HTERT RPE-1 (cell line): Measurements from ENCODE around the gene TET3.

Source experiments
- in situ Hi-C: fragments of 300-500 bp; cut with MboI; formaldehyde crosslinking; loops from 4 replicates; pipeline ENCODE4 v1.14.3; 2020; ENCODE audit warnings: low sequenced_read_pairs

The TET3 gene

GRCh38 chr2:73985308-73986084 lies 786 bp downstream of the TET3 start:
- in situ Hi-C loops, result no loop called here

DNA sequence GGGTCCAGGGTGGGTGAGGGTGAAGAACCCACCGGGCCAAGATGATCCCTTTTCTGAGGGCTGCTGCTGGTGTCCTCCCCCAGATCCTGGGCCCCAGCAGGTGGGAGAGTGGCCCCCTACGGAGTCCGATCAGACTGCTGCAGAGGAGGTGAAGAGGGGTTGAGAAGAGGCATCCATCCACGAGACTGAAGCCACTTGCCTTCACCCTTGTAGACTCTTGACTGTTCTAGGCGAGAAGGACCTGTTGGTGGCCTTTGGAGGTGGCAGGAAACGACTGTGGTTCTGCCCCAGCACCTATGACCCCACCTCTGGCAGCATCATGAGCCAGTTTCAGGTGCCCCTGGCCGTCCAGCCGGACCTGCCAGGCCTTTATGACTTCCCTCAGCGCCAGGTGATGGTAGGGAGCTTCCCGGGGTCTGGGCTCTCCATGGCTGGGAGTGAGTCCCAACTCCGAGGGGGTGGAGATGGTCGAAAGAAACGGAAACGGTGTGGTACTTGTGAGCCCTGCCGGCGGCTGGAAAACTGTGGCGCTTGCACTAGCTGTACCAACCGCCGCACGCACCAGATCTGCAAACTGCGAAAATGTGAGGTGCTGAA lies 1.5 kb downstream of the TET3 start:
- in situ Hi-C loops, result no loop called here

GRCh38 chr2:73987109-73987947 lies 2.6 kb downstream of the TET3 start:
- in situ Hi-C loops, result no loop called here

GRCh38 chr2:73987948-73988700 lies 3.4 kb downstream of the TET3 start:
- in situ Hi-C loops, result no loop called here

GRCh38 chr2:73989972-73990371 lies 5.3 kb downstream of the TET3 start:
- in situ Hi-C loops, result no loop called here

GRCh38 chr2:73990531-73990930 lies 5.8 kb downstream of the TET3 start:
- in situ Hi-C loops, result no loop called here

DNA sequence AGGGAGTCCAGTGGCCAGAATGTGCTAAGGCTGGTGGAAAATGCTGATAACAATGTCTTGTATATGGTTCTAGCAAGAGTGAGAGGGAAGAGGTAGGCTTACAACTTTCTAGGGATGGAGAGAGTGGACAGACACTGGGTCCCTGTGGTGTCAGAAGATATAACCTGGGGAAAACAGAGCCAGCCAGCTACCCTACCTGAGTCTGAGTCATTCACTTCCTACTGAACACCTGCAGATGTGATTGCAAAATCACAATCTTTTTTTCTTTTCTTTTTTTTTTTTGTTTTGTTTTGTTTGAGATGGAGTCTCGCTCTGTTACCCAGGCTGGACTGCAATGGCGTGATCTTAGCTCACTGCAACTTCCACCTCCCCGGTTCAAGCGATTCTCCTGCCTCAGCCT lies 7.3 kb downstream of the TET3 start:
- in situ Hi-C loops, result no loop called here

- in situ Hi-C loops, result no loop called here
These were observed 8.7 kb downstream of the TET3 start for GRCh38 chr2:73993376-73993775.

DNA sequence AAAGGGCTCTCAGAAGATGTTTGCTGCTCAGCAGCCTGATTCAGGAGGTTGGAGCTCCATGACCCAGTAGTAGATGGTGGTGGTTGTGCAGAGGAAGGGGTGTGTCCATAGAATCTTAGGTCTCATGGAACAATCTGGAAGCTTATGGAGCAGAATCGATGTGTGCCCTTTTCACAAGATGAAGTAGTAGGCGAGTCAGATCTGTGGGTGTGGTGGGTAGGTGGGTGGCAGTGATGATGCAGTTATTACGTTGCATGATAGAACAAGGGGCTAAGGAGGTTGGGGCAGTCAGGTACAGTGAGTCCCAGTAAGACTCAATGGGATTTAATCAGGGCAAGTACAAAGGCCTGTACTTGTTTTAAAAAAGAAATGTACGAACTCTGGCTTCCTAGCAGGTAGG lies 9.1 kb downstream of the TET3 start:
- in situ Hi-C loops, result no loop called here

DNA sequence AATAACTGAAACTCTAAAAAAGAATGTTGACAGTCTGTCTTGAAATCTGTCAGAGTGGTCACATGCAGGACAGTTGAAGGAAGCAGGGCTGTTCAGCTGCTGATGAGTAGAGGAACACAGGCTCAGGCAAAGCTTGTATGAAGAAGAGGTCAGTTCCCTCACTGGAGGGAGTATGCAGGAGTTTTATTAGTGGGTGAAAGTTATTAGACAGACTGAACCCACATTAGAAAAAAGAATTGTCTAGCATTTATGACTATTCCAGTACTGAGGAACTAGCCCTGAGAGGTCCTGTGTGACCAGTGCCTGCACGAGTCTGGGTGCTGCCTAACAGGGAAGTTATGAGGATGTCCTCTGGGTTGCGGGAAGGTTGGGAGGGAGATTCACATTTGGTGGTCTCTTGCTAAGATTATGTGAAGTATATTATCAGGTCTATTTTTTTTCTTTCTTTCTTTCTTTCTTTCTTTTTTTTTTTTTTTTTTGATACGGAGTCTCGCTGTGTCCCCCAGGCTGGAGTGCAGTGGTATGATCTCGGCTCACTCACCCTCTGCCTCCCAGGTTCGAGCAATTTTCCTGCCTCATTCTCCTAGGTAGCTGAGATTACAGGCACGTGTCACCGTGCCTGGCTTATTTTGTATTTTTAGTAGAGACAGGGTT lies 9.6 kb downstream of the TET3 start:
- in situ Hi-C loops, result no loop called here

DNA sequence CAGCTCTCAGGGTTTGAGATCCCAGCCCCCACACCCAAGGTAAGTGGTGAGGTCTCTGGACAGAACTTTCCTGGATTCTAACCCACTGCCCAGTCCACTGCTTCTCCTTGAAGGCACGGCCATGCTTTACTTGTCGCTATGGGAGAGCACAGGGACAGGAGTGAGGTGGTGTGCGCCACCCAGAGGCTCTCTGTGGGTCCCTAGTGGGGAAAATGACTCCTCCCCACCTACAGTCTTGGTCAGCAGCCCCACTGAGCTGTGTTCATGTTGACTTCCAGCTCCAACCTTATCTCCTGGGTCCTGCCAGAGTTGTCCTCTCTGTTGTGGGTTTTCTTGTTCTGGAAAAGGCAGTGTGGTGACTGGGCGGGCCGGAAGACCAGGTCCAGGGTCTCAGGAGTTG lies 11.1 kb downstream of the TET3 start:
- in situ Hi-C loops, result no loop called here

DNA sequence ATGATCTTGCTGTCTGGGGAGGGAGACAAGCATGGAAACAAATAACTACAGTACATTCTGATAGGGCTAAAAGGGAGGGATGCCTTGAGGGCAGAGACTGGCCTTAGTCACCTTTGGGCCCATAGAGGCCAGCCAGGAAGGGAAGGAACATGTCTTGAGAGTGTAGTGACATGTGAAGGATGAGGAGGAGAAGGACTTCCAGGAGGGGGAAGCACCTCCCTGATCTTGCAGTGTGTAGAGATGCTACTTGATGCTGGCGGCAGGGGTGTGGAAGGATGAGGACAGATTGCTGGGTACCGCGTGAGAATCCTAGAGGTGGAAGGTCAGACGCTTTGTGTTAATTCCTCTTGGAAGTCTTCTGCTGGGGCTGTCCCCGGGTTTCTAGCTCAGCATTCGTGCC lies 13.1 kb downstream of the TET3 start:
- in situ Hi-C loops, result no loop called here

- in situ Hi-C loops, result no loop called here
These were observed 13.7 kb downstream of the TET3 start for GRCh38 chr2:73998451-73998850.

- in situ Hi-C loops, result no loop called here
These were observed 14.2 kb downstream of the TET3 start for GRCh38 chr2:73998933-73999332.

DNA sequence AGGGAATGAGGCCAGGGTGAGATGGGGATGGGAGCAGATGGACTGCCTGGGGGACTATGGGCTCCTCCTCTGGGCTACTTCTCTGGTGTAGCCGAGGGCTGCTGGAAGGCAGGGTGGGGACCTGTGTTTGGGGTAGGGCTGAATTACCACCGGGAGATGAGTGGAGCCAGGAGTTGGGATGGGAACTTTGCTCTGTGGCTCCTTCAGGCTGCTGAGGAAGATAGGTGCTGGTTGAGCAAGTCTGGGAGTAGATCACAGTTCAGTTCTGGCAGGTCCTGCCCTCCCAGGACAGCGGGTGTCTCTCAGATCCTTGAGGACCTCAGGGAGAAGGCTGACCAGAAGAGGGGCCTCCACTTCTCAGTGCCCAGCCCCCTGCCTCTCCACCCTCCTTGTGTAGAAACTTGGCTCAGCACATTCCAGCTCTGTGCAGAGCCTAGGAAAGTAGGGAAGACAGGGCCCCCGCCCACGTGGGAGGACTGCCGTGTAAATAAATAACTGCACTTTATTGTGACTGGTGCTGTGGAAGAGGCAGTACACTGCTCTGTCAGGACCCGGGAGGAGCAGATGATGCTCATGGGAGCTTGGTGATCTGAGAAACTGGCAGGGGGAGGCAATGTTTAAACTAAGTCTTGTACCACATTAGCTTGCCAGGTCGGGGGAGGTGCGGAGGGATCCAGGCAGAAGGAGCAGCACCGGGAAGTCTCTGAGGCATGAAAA lies 15.3 kb downstream of the TET3 start:
- in situ Hi-C loops, result no loop called here

DNA sequence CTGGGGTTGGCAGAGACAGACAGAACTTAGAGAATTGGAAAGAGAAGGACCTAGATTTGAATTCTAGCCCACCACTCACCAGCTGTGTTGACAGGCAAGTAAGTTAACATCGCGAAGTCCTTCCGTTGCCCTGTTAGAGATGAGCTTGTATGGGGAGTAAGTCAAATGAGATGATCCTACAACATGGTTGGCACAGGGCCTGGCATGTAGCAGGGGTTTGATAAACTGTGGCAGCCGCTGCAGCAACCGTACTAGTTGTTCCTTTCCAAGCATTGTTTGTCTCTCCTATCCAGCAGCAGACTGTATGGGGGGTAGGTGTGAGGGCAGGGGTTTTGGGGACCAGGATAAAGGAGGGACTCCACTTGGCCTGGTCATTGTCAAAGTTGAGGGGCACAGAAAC lies 16.0 kb downstream of the TET3 start:
- in situ Hi-C loops, result no loop called here

- in situ Hi-C loops, result no loop called here
These were observed 16.4 kb downstream of the TET3 start for GRCh38 chr2:74001121-74001520.

- in situ Hi-C loops, result no loop called here
These were observed 17.2 kb downstream of the TET3 start for GRCh38 chr2:74001781-74002504.
